Stomach smooth muscle (tissue), 2 donors: ENCODE results near the gene LRMDA.

Experiments used
- H3K27ac ChIP-seq: one replicate; pipeline ENCODE4 v1.7.0; 2013; ENCODE audit warnings: mild to moderate bottlenecking, low read length, inconsistent platforms
- H3K27me3 ChIP-seq, 2 donors: one replicate each; pipeline ENCODE4 v1.7.0; 2013; ENCODE audit warnings: low read length in 2 of 2; ENCODE audit not compliant: insufficient read depth in 2 of 2, control insufficient read depth in 1 of 2
- H3K36me3 ChIP-seq, 2 donors: one replicate each; pipeline ENCODE4 v1.7.0; 2013; ENCODE audit warnings: low read length in 2 of 2; ENCODE audit not compliant: control insufficient read depth in 2 of 2, insufficient read depth in 2 of 2
- H3K4me1 ChIP-seq: one replicate; pipeline ENCODE4 v1.7.0; 2013; ENCODE audit warnings: low read length; ENCODE audit not compliant: control insufficient read depth, insufficient read depth
- H3K4me3 ChIP-seq, 2 donors: one replicate each; pipeline ENCODE4 v1.7.0; 2013; ENCODE audit warnings: low read length in 2 of 2
- H3K9ac ChIP-seq, 2 donors: one replicate each; pipeline ENCODE4 v1.7.0; 2013; ENCODE audit warnings: low read length in 2 of 2, mild to moderate bottlenecking in 1 of 2
- H3K9me3 ChIP-seq, 2 donors: one replicate each; pipeline ENCODE4 v1.7.0; 2013; ENCODE audit warnings: low read length in 2 of 2; ENCODE audit not compliant: control insufficient read depth in 2 of 2
- donor health status: healthy.
- donor health status: Pancreatic carcinoma.

The LRMDA gene

GRCh38 chr10:75464478-75465449 lies 33.3 kb downstream of the LRMDA start:
- Histone ChIP-seq H3K27me3 (no peaks in the 10 kb centered on the region), H3K4me1 (peaks cover 10% of the 10 kb centered on the region), H3K36me3 (no peaks in the 10 kb centered on the region), H3K27ac (no peak overlapping the region), H3K4me3 (no peak overlapping the region), H3K9ac (no peak overlapping the region), H3K9me3 (no peaks in the 10 kb centered on the region)

- Histone ChIP-seq H3K9ac (no peak overlapping the region), H3K4me1 (peaks cover 12% of the 10 kb centered on the region), H3K27ac (no peak overlapping the region), H3K4me3 (no peak overlapping the region), H3K27me3 (no peaks in the 10 kb centered on the region), H3K36me3 (no peaks in the 10 kb centered on the region), H3K9me3 (no peaks in the 10 kb centered on the region)
Observed at GRCh38 chr10:75465450-75465827, 34.0 kb downstream of the LRMDA start.

GRCh38 chr10:75466001-75466400 lies 34.6 kb downstream of the LRMDA start:
- no peaks in the 10 kb centered on the region for H3K9me3 ChIP-seq
- H3K27me3 ChIP-seq, result no peaks in the 10 kb centered on the region
- H3K4me1 ChIP-seq, result peaks cover 12% of the 10 kb centered on the region
- H3K36me3 ChIP-seq, result no peaks in the 10 kb centered on the region
- H3K27ac ChIP-seq, result no peak overlapping the region
- H3K4me3 ChIP-seq, result no peak overlapping the region
- H3K9ac ChIP-seq, result no peak overlapping the region

GRCh38 chr10:75466886-75467285 lies 35.5 kb downstream of the LRMDA start:
- H3K27ac ChIP-seq, result no peak overlapping the region
- no peak overlapping the region for H3K9ac ChIP-seq
- H3K27me3 ChIP-seq, result no peaks in the 10 kb centered on the region
- no peak overlapping the region for H3K4me3 ChIP-seq
- no peaks in the 10 kb centered on the region for H3K36me3 ChIP-seq
- peaks cover 12% of the 10 kb centered on the region for H3K4me1 ChIP-seq
- H3K9me3 ChIP-seq, result no peaks in the 10 kb centered on the region

- H3K9ac ChIP-seq, result no peak overlapping the region
Observed at GRCh38 chr10:75468612-75469005, 37.2 kb downstream of the LRMDA start.

GRCh38 chr10:75469006-75469616 lies 37.7 kb downstream of the LRMDA start:
- peaks cover 12% of the 10 kb centered on the region for H3K4me1 ChIP-seq
- peaks cover 0 to 3% of the 10 kb centered on the region in 2 donors for H3K9me3 ChIP-seq
- H3K27ac ChIP-seq, result no peak overlapping the region
- H3K9ac ChIP-seq, result no peak overlapping the region
- no peaks in the 10 kb centered on the region for H3K36me3 ChIP-seq
- no peak overlapping the region for H3K4me3 ChIP-seq
- no peaks in the 10 kb centered on the region for H3K27me3 ChIP-seq

More at GRCh38 chr10:75468612-75469005, 37.2 kb downstream of the LRMDA start:
- Histone ChIP-seq H3K27ac (no peak overlapping the region), H3K4me3 (no peak overlapping the region), H3K4me1 (peaks cover 12% of the 10 kb centered on the region), H3K9me3 (peaks cover 0 to 1% of the 10 kb centered on the region in 2 donors), H3K36me3 (no peaks in the 10 kb centered on the region), H3K27me3 (no peaks in the 10 kb centered on the region)

- Histone ChIP-seq H3K9ac (no peak overlapping the region), H3K27ac (no peak overlapping the region), H3K4me1 (peaks cover 9% of the 10 kb centered on the region), H3K36me3 (no peaks in the 10 kb centered on the region), H3K9me3 (peaks cover 0 to 3% of the 10 kb centered on the region in 2 donors), H3K4me3 (no peak overlapping the region), H3K27me3 (no peaks in the 10 kb centered on the region)
Observed at GRCh38 chr10:75470901-75471300, 39.5 kb downstream of the LRMDA start.

GRCh38 chr10:75472685-75473084 lies 41.3 kb downstream of the LRMDA start:
- Histone ChIP-seq H3K27me3 (no peaks in the 10 kb centered on the region), H3K4me1 (peaks cover 7% of the 10 kb centered on the region), H3K36me3 (no peaks in the 10 kb centered on the region), H3K9me3 (peaks cover 0 to 3% of the 10 kb centered on the region in 2 donors), H3K27ac (no peak overlapping the region), H3K4me3 (no peak overlapping the region), H3K9ac (no peak overlapping the region)

GRCh38 chr10:75474106-75474505 lies 42.7 kb downstream of the LRMDA start:
- peaks cover 7% of the 10 kb centered on the region for H3K4me1 ChIP-seq
- no peaks in the 10 kb centered on the region for H3K27me3 ChIP-seq
- H3K4me3 ChIP-seq, result no peak overlapping the region
- no peak overlapping the region for H3K9ac ChIP-seq
- H3K36me3 ChIP-seq, result no peaks in the 10 kb centered on the region
- H3K9me3 ChIP-seq, result peaks cover 0 to 3% of the 10 kb centered on the region in 2 donors
- no peak overlapping the region for H3K27ac ChIP-seq

GRCh38 chr10:75475460-75476182 lies 44.2 kb downstream of the LRMDA start:
- H3K27me3 ChIP-seq, result no peaks in the 10 kb centered on the region

More at GRCh38 chr10:75475460-75476182, 44.2 kb downstream of the LRMDA start:
- Histone ChIP-seq H3K4me3 (no peak overlapping the region), H3K4me1 (no peaks in the 10 kb centered on the region), H3K27ac (no peak overlapping the region), H3K9ac (no peak overlapping the region), H3K9me3 (peaks cover 0 to 3% of the 10 kb centered on the region in 2 donors), H3K36me3 (no peaks in the 10 kb centered on the region)
